SU-DHL-6 (cell line): Measurements from ENCODE around the gene ERVFRD-1.

Experiments
- CTCF ChIP-seq: fragments of 200-600 bp; sonication (generic); IDR thresholded peaks from one replicate; pipeline ENCODE4 v1.5.1; 2017; ENCODE audit warnings: antibody characterized with exemption, mild to moderate bottlenecking, low read length, moderate library complexity; ENCODE audit not compliant: insufficient read depth, poor library complexity, severe bottlenecking
- EZH2phosphoT487 ChIP-seq: fragments of 200-600 bp; sonication (generic), shearing (Covaris generic); conservative IDR thresholded peaks from 2 replicates; pipeline ENCODE4 v1.6.1; 2018; ENCODE audit warnings: mild to moderate bottlenecking, antibody characterized with exemption, low read length, moderate library complexity, mixed read lengths

GRCh38 chr6:11103065-11103464, 8.5 kb downstream of the ERVFRD-1 start:
- TF ChIP-seq CTCF (no peak), EZH2phosphoT487 (no peak)
